HAP-1 (cell line): ENCODE data around the gene C6orf62.
"Not testable (repeated sequence)": the region's sequence is repeated elsewhere in the genome, so short reads cannot be mapped to it uniquely, and the experiment has no call there.

Experiments used
- DNase-seq, 2 experiments: peaks; one replicate each; pipeline ENCODE4 v3.0.0-alpha.2; 2016 to 2020; ENCODE audit warnings: low spot score in 2 of 2
- H3K27me3 ChIP-seq: fragments of 250-450 bp; sonication (Bioruptor Pico); 2 replicates; pipeline ENCODE4 v1.5.1; 2020; ENCODE audit warnings: low read depth, mild to moderate bottlenecking, moderate library complexity
- H3K36me3 ChIP-seq: fragments of 250-450 bp; sonication (Bioruptor Pico); replicated peaks from 2 replicates; pipeline ENCODE4 v1.5.1; 2020; ENCODE audit warnings: mild to moderate bottlenecking
- H3K4me1 ChIP-seq: fragments of 250-450 bp; sonication (Bioruptor Pico); 2 replicates; pipeline ENCODE4 v1.5.1; 2020; ENCODE audit warnings: mild to moderate bottlenecking
- H3K4me3 ChIP-seq: fragments of 250-450 bp; sonication (Bioruptor Pico); 2 replicates; pipeline ENCODE4 v1.5.1; 2020; ENCODE audit warnings: mild to moderate bottlenecking, moderate library complexity
- H3K9me3 ChIP-seq: fragments of 250-450 bp; sonication (Bioruptor Pico); 2 replicates; pipeline ENCODE4 v1.5.1; 2020; ENCODE audit warnings: mild to moderate bottlenecking, moderate library complexity
- in situ Hi-C: fragments of 300-500 bp; cut with MboI; formaldehyde crosslinking; loops from 3 replicates; pipeline ENCODE4 v1.14.3; 2020; ENCODE audit warnings: low sequenced_read_pairs, inconsistent platforms, mixed read lengths

The C6orf62 gene

GRCh38 chr6:24663189-24663588, 55.8 kb downstream of the C6orf62 start:
- no peak for DNase-seq
- H3K36me3 ChIP-seq = peaks cover 19% of the 10 kb centered on the region
- no peaks in the 10 kb centered on the region for H3K27me3 ChIP-seq
- H3K9me3 ChIP-seq = no peaks in the 10 kb centered on the region
- H3K4me1 ChIP-seq = peaks cover 14% of the 10 kb centered on the region
- in situ Hi-C loops = no loop called here
- no peak overlapping the region for H3K4me3 ChIP-seq

- no peak overlapping the region for H3K4me3 ChIP-seq
- no peak for DNase-seq
- H3K27me3 ChIP-seq = no peaks in the 10 kb centered on the region
- in situ Hi-C loops = no loop called here
- no peaks in the 10 kb centered on the region for H3K9me3 ChIP-seq
- peaks cover 26% of the 10 kb centered on the region for H3K36me3 ChIP-seq
- peaks cover 8% of the 10 kb centered on the region for H3K4me1 ChIP-seq
Observed at GRCh38 chr6:24662236-24662635, 56.7 kb downstream of the C6orf62 start.

GRCh38 chr6:24661759-24662158, 57.2 kb downstream of the C6orf62 start:
- H3K9me3 ChIP-seq, DNase-seq, H3K27me3 ChIP-seq, in situ Hi-C loops, H3K4me3 ChIP-seq, H3K4me1 ChIP-seq: not testable (repeated sequence)
- peaks cover 26% of the 10 kb centered on the region for H3K36me3 ChIP-seq

GRCh38 chr6:24660105-24660504, 58.8 kb downstream of the C6orf62 start:
- DNase-seq = no peak
- peaks cover under 1% of the 10 kb centered on the region for H3K4me1 ChIP-seq
- in situ Hi-C loops = no loop called here
- H3K36me3 ChIP-seq = peaks cover 17% of the 10 kb centered on the region
- no peaks in the 10 kb centered on the region for H3K9me3 ChIP-seq
- no peak overlapping the region for H3K4me3 ChIP-seq
- no peaks in the 10 kb centered on the region for H3K27me3 ChIP-seq

GRCh38 chr6:24659561-24659960, 59.4 kb downstream of the C6orf62 start:
- no peak for DNase-seq
- Histone ChIP-seq H3K9me3 (no peaks in the 10 kb centered on the region), H3K27me3 (no peaks in the 10 kb centered on the region), H3K4me3 (no peak overlapping the region), H3K36me3 (peaks cover 15% of the 10 kb centered on the region), H3K4me1 (no peaks in the 10 kb centered on the region)
- in situ Hi-C loops = no loop called here

GRCh38 chr6:24658573-24659560, 60.1 kb downstream of the C6orf62 start:
- Histone ChIP-seq H3K36me3 (peaks cover 16% of the 10 kb centered on the region), H3K4me1 (no peaks in the 10 kb centered on the region), H3K27me3 (no peaks in the 10 kb centered on the region), H3K4me3 (no peak overlapping the region), H3K9me3 (no peaks in the 10 kb centered on the region)
- DNase-seq = no peak
- in situ Hi-C loops = no loop called here

GRCh38 chr6:24655215-24655614, 63.7 kb downstream of the C6orf62 start:
- H3K4me1 ChIP-seq = no peaks in the 10 kb centered on the region
- H3K9me3 ChIP-seq = no peaks in the 10 kb centered on the region
- H3K36me3 ChIP-seq = peaks cover 33% of the 10 kb centered on the region
- H3K4me3 ChIP-seq = no peak overlapping the region
- in situ Hi-C loops = no loop called here
- DNase-seq = no peak
- no peaks in the 10 kb centered on the region for H3K27me3 ChIP-seq
